H1 (cell line): ENCODE results near the gene KIAA1614. TPM values are rescaled to one million over a fixed set of nuclear protein-coding genes. Genes with fewer than 3 reads are reported as not detected.

Experiments used
- BCL11A ChIP-seq, 2 experiments: IDR thresholded peaks; one replicate each; pipeline ENCODE4 v1.6.1; 2011; ENCODE audit warnings: low read depth in 2 of 2, low read length in 2 of 2, mild to moderate bottlenecking in 2 of 2
- CBX8 ChIP-seq: fragments of 300-800, 300-1000 bp; sonication (generic); IDR thresholded peaks from 2 replicates; pipeline ENCODE4 v1.7.1; 2016; ENCODE audit warnings: low read depth, low read length, borderline replicate concordance
- EZH2 ChIP-seq: fragments of 200-600 bp; sonication (generic); IDR thresholded peaks from 2 replicates; pipeline ENCODE4 v1.7.1; 2012; ENCODE audit warnings: low read depth, mild to moderate bottlenecking, moderate library complexity, low read length, inconsistent platforms; ENCODE audit not compliant: severe bottlenecking
- GABPA ChIP-seq: IDR thresholded peaks from 2 replicates; pipeline ENCODE4 v1.6.1; 2011; ENCODE audit warnings: mild to moderate bottlenecking, low read length, moderate library complexity, borderline replicate concordance; ENCODE audit not compliant: insufficient read depth
- PHF8 ChIP-seq: fragments of 200-600 bp; sonication (generic); conservative IDR thresholded peaks from 2 replicates; pipeline ENCODE4 v1.7.1; 2012; ENCODE audit warnings: low read depth, mild to moderate bottlenecking, inconsistent platforms, low read length, moderate library complexity
- POLR2AphosphoS5 ChIP-seq: IDR thresholded peaks from 2 replicates; pipeline ENCODE4 v1.6.1; 2011; ENCODE audit warnings: low read depth, low read length
- RBBP5 ChIP-seq: IDR thresholded peaks from 2 replicates; pipeline ENCODE4 v1.7.1; 2012; ENCODE audit warnings: low read depth, mild to moderate bottlenecking, inconsistent platforms, low read length, moderate library complexity, borderline replicate concordance
- RXRA ChIP-seq: IDR thresholded peaks from 2 replicates; pipeline ENCODE4 v1.6.1; 2011; ENCODE audit warnings: low read depth, mild to moderate bottlenecking, low read length, moderate library complexity; ENCODE audit not compliant: insufficient read depth
- SUZ12 ChIP-seq: fragments of 200-600 bp; sonication (generic); IDR thresholded peaks from 2 replicates; pipeline ENCODE4 v1.6.1; 2012; ENCODE audit warnings: mild to moderate bottlenecking, inconsistent platforms, low read length, moderate library complexity, mixed read lengths
- TBP ChIP-seq: IDR thresholded peaks from 2 replicates; pipeline ENCODE4 v1.6.1; 2011; ENCODE audit warnings: low read depth, low read length, improper control_type of control experiment
- TEAD4 ChIP-seq: IDR thresholded peaks from 2 replicates; pipeline ENCODE4 v1.6.1; 2012; ENCODE audit warnings: low read depth, low read length, inconsistent platforms, mixed read lengths
- polyA plus RNA-seq, 7 experiments: library from polyadenylated mRNA; depleted of rRNA in 3 of 7; stranded (reverse) in 5 of 7; unstranded in 2 of 7; fragments of >200 nt in 5 of 7; fragments of 200-250 nt in 2 of 7; gene quantifications; 1 replicate in 5 of 7; 2 replicates in 1 of 7; 4 replicates in 1 of 7; pipeline versions ENCODE4 v1.2.1 to v1.2.3, GENCODE V29; 2011 to 2013; ENCODE audit warnings: missing spikeins in 2 of 7, mixed read lengths in 2 of 7
- total RNA-seq: library from RNA; stranded (reverse); fragmentation: NEBNext Ultra II Directional; extraction: Animal tissue kit (Norgen Biotek cat#: 25700); gene quantifications from 2 replicates; pipeline ENCODE4 v1.2.1, GENCODE V29; 2021
- TF ChIP-seq, protein P1 (sequence below): fragments of 300-600 bp; sonication (generic); IDR thresholded peaks from 2 replicates; pipeline ENCODE4 v1.7.1; 2012; ENCODE audit warnings: low read length, moderate library complexity, mild to moderate bottlenecking, inconsistent platforms; ENCODE audit not compliant: insufficient replicate concordance

Gene KIAA1614
- total and polyA plus RNA-seq, 2 of the 8 experiments (the other 6 are each of a cell fraction or from before 2014, with no cell fraction given), result 1.3 to 3.1 TPM

DNA sequence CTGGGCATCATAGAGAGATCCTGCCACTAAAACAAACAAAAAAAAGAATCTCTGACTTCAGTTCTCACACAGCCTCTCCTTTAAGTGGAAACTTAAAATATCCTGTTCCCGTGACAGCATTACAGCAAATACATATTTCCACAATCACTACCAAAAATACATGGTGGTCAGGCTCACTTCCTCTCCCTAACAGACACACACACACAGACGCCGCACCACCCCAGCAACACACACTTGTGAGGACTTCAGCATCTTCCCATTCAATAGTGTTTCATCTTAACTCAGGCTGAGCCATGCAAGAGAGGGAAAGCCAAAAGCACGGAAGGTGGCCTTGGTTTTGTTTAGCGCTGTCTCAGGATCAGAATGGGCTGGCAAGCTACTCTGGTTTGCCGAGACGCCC lies 21.9 kb downstream of the KIAA1614 start (continued):
- TF ChIP-seq, protein P1, sequence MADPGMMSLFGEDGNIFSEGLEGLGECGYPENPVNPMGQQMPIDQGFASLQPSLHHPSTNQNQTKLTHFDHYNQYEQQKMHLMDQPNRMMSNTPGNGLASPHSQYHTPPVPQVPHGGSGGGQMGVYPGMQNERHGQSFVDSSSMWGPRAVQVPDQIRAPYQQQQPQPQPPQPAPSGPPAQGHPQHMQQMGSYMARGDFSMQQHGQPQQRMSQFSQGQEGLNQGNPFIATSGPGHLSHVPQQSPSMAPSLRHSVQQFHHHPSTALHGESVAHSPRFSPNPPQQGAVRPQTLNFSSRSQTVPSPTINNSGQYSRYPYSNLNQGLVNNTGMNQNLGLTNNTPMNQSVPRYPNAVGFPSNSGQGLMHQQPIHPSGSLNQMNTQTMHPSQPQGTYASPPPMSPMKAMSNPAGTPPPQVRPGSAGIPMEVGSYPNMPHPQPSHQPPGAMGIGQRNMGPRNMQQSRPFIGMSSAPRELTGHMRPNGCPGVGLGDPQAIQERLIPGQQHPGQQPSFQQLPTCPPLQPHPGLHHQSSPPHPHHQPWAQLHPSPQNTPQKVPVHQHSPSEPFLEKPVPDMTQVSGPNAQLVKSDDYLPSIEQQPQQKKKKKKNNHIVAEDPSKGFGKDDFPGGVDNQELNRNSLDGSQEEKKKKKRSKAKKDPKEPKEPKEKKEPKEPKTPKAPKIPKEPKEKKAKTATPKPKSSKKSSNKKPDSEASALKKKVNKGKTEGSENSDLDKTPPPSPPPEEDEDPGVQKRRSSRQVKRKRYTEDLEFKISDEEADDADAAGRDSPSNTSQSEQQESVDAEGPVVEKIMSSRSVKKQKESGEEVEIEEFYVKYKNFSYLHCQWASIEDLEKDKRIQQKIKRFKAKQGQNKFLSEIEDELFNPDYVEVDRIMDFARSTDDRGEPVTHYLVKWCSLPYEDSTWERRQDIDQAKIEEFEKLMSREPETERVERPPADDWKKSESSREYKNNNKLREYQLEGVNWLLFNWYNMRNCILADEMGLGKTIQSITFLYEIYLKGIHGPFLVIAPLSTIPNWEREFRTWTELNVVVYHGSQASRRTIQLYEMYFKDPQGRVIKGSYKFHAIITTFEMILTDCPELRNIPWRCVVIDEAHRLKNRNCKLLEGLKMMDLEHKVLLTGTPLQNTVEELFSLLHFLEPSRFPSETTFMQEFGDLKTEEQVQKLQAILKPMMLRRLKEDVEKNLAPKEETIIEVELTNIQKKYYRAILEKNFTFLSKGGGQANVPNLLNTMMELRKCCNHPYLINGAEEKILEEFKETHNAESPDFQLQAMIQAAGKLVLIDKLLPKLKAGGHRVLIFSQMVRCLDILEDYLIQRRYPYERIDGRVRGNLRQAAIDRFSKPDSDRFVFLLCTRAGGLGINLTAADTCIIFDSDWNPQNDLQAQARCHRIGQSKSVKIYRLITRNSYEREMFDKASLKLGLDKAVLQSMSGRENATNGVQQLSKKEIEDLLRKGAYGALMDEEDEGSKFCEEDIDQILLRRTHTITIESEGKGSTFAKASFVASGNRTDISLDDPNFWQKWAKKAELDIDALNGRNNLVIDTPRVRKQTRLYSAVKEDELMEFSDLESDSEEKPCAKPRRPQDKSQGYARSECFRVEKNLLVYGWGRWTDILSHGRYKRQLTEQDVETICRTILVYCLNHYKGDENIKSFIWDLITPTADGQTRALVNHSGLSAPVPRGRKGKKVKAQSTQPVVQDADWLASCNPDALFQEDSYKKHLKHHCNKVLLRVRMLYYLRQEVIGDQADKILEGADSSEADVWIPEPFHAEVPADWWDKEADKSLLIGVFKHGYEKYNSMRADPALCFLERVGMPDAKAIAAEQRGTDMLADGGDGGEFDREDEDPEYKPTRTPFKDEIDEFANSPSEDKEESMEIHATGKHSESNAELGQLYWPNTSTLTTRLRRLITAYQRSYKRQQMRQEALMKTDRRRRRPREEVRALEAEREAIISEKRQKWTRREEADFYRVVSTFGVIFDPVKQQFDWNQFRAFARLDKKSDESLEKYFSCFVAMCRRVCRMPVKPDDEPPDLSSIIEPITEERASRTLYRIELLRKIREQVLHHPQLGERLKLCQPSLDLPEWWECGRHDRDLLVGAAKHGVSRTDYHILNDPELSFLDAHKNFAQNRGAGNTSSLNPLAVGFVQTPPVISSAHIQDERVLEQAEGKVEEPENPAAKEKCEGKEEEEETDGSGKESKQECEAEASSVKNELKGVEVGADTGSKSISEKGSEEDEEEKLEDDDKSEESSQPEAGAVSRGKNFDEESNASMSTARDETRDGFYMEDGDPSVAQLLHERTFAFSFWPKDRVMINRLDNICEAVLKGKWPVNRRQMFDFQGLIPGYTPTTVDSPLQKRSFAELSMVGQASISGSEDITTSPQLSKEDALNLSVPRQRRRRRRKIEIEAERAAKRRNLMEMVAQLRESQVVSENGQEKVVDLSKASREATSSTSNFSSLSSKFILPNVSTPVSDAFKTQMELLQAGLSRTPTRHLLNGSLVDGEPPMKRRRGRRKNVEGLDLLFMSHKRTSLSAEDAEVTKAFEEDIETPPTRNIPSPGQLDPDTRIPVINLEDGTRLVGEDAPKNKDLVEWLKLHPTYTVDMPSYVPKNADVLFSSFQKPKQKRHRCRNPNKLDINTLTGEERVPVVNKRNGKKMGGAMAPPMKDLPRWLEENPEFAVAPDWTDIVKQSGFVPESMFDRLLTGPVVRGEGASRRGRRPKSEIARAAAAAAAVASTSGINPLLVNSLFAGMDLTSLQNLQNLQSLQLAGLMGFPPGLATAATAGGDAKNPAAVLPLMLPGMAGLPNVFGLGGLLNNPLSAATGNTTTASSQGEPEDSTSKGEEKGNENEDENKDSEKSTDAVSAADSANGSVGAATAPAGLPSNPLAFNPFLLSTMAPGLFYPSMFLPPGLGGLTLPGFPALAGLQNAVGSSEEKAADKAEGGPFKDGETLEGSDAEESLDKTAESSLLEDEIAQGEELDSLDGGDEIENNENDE, result no peak
- TF ChIP-seq PHF8 (no peak), SUZ12 (no peak), GABPA (no peak), RXRA (no peak), TEAD4 (no peak), BCL11A (IDR thresholded peaks at IDR 0.05; ENCODE audit: low read depth in 2 of 2, low read length in 2 of 2) (no peak), TBP (no peak), EZH2 (no peak), CBX8 (no peak), POLR2AphosphoS5 (no peak), RBBP5 (no peak)
